Measurements from ENCODE around the gene ZNF227.
"Not testable (repeated sequence)": the region's sequence is repeated elsewhere in the genome, so short reads cannot be mapped to it uniquely, and the experiment has no call there.

The ZNF227 gene

GRCh38 chr19:44182145-44182544 is 30.2 kb upstream of the ZNF227 start:
- DNase-seq (ENCODE audit: low spot score), result no peak
- TF ChIP-seq CTCF (IDR thresholded peaks at IDR 0.05; ENCODE audit: extremely low read depth, missing control alignments), result no peak

- no peak for DNase-seq (ENCODE audit: low spot score)
- no peak for TF ChIP-seq CTCF (IDR thresholded peaks at IDR 0.05; ENCODE audit: extremely low read depth, missing control alignments)
These were observed 22.3 kb upstream of the ZNF227 start for GRCh38 chr19:44190020-44190419.

GRCh38 chr19:44192127-44192526 is 20.2 kb upstream of the ZNF227 start:
- TF ChIP-seq CTCF (IDR thresholded peaks at IDR 0.05; ENCODE audit: extremely low read depth, missing control alignments), result no peak
- no peak for DNase-seq (ENCODE audit: low spot score)

GRCh38 chr19:44196772-44197171 is 15.6 kb upstream of the ZNF227 start:
- DNase-seq (ENCODE audit: low spot score), result no peak
- no peak for TF ChIP-seq CTCF (IDR thresholded peaks at IDR 0.05; ENCODE audit: extremely low read depth, missing control alignments)

GRCh38 chr19:44202470-44202869 is 9.9 kb upstream of the ZNF227 start:
- no peak for DNase-seq (ENCODE audit: low spot score)
- TF ChIP-seq CTCF (IDR thresholded peaks at IDR 0.05; ENCODE audit: extremely low read depth, missing control alignments), result no peak

- TF ChIP-seq CTCF (IDR thresholded peaks at IDR 0.05; ENCODE audit: extremely low read depth, missing control alignments), result no peak
- no peak for DNase-seq (ENCODE audit: low spot score)
These were observed 9.4 kb upstream of the ZNF227 start for GRCh38 chr19:44202974-44203373.

- DNase-seq (ENCODE audit: low spot score), result not testable (repeated sequence)
These were observed 8.5 kb upstream of the ZNF227 start for GRCh38 chr19:44203877-44204276.

GRCh38 chr19:44204772-44205171 is 7.6 kb upstream of the ZNF227 start:
- TF ChIP-seq CTCF (IDR thresholded peaks at IDR 0.05; ENCODE audit: extremely low read depth, missing control alignments), result no peak

More at GRCh38 chr19:44204772-44205171, 7.6 kb upstream of the ZNF227 start:
- no peak for DNase-seq (ENCODE audit: low spot score)
